Measurements from ENCODE around the gene CACTIN. TPM values are rescaled to one million over a fixed set of nuclear protein-coding genes. Genes with fewer than 3 reads are reported as not detected.

Gene CACTIN
- total RNA-seq, 1 experiment from 2014 or later = 23.0 TPM

DNA sequence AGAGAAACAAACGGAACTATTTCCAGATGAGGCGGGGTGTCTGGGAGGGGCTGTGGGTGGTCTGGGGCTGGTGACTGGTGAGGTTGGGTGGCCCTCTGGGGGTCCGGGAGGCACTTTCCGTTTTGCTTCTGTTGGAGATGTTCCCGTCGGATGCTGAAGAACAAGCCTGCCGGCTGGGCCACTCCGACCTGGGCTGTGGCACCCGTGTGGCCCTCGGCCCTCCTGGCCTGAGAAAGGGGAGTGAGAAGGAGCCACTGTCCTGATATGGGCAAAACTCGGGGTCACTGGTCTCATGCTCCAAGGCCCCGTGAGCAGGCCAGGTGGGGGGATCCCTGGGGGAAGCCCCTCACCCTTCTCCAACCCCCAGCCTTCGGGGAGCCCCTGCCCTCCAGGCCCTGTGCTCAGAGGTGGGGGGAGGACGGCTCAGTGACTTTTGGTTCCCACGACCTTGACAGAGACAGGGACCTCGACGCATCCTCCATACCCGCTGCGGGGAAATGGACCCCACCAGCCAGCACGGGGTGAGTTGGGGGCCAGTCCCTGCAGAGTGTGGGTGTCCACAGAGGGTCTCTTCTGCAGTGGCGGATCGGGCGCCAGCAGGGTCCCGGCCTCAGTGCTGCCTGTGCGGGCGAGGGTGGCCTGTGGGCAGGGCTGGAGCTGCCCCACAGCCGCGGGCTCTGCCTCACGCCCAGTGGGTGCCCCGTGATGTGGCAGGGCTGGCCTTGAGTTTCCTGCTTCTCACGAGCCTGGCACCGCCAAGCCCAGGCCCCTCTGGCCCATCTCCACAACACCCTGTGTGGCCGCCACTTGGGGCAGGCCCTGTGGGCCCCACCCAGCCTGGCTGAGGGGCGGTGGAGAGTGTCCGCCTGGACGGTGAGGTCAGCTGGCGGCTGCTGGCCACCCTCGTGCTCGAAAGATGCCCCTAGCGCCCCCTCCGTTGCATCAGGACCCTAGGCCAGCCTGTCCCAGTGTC, 15.6 kb downstream of the CACTIN start:
- DNase-seq (ENCODE audit: low spot score) = no peak

DNA sequence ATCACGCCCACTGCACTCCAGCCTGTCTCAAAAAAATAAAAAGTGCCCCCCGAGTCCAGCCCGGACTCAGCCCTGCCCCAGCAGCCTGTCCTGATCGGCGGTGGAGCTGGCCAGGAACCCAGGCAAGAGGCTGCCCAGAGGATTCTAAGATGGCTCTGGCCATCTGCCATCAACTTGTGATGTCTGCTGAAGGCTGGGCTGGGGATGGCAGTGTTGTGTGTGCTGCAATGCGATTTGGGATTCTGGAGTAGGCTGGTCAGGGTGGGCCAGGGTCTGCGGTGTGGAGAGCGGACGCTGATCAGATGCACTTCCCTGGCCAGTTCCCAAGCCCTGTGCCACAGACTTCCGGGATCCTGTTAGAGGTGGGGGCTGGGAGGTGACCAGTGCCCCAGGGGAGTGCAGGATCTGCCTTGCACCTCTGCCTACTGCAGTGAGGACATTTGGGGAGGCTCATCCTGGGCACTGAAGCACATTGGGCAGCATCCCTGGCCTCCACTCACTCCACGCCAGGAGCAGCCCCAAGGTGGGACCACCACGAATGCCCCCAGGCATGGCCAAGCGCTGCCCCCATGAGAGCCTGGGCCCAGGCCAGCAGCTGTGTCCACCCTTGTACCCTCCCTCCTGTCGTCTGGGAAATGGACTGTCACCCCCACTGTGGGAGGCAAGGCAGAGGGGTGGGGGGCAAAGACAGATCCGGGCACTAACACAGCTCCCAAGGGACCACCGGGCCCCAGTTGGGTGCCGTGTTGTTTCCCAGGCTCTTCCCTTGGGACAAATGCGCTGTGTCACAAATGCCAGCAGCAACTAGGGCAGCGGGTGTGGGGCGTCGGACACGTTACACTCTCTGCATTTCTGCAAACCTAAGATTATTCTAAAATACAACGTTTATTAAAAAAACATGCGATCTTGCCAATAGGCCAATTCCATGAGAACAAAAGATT, 16.5 kb downstream of the CACTIN start:
- DNase-seq (ENCODE audit: low spot score) = peak; percentile 29

DNA sequence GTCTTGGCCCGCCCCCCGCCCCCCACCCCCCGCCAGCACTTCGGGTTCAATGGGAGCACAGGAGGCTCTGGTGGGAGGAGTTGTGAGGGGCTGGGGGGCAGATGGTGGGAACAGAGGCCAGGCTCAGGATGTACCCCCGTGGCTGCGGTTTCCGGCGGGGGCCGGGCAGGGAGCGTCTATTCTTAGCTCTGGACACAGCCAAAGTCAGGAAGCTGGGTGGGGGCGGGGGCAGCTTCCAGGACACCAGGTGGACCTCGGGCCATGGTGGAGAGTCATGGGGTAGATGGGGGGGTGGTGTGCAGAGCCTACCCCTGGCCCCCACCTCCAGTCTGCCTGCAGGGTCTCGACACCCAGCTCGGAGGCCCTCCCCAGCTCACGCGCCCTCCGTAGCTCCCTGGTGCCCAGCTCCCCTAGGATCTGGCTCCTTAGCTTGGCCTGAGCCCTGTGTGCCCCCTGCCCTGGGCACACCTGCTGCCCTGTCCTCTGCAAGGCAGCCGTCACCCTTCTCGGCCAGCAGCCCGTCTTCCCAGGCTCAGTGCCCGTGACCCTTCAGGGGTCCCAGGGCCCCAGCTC, 17.8 kb downstream of the CACTIN start:
- DNase-seq (ENCODE audit: low spot score) = peak; percentile 78

DNA sequence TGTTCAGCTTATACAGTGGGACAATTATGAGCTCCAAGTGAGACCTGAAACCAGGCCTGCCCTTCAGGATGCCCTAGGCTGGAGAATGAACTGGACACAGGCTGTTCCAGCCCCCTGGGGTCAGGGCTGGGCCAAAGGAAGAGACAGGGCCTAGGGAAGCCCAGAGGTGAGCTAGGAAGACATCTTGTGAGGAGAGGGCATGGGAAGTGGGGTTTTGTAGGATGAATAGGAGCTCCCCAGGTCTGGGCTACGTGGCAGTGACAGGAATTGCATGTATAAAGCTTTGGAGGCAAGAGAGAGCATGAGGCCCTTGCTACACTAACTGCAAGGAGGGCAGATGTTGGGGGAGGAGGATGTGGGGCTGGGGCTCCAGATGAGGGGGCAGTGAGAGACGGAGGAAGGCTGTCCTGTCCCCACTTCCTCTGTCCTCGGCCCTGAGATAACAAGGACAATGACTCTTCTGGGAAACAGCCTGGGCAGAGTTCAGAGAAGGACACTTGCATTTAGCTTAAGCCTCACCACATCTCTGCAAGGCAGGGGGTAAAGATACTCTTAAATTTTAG, 18.4 kb downstream of the CACTIN start:
- no peak for DNase-seq (ENCODE audit: low spot score)

DNA sequence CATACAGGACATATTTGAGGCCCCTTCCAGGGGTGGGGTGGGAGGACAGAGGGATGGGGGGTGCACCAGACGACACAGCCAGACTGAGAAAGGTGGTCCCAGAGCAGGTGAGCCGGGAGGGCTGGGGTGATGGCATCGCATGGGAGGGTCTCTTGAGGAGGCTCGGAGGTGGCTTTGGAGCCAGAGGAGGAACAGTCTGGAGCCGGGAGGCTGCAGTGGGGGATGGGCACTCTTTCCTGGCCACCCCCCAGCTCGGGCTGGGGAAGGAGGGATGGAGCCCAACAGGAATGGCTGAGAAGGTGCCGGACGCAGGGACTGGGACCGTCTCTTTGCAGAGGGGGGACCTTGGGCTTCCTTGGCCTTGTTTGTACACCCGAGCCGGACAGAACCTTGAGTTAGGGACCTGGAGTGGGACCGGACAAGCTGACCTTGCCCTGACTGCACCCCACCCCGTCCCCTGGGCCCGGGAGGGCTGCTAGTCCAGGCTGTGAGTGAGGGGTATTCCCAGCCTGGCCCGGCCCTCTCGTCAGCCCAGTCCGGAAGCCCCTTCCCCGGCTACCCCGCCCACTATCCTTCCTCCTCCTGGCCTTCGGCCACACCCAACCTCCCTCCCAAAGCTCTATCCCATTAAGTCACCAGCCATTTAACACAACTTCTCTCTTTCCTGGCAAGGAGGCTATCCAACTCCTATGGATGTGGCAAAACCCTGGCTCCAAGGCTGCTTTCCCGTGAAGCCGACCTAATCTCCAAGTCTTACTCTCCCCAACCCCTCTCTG, 19.1 kb downstream of the CACTIN start:
- peak; percentile 79 for DNase-seq (ENCODE audit: low spot score)

DNA sequence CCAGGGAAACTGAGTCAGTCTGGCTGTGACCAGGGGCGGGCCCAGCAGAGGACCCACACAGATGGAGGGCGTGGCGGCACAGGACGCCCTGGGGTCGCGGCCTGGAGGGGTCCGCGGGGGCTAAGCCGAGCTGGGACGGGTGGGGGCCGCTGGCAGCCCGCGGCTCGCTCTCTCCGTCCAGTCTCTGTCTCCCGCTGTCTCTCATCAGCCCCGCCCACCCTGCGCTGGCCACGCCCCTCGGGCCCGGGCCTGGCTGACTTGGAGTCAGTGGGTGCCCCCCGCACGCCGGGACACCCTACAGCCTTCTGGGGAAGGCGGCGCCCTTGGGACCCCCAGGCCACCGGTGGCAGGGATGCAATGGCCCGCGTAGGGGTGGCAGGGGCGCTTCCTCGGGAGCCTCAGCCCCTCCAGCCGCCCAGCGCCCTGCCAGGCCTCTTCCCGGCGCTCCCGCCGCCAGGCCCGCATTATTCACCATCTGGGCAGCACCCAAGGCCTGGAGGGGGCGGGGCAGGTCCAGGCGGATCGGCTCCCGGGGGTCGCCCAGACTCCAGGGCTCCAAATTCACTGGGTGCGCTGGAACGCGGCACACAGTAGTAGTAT, 19.8 kb downstream of the CACTIN start, which contains the start of gene TBXA2R:
Gene TBXA2R, minus strand, starts transcription at position 186 of the 600 bp plus-strand sequence. CDS start 6,241 bp downstream, outside the sequence.
- peak; percentile 67 for DNase-seq (ENCODE audit: low spot score)

DNA sequence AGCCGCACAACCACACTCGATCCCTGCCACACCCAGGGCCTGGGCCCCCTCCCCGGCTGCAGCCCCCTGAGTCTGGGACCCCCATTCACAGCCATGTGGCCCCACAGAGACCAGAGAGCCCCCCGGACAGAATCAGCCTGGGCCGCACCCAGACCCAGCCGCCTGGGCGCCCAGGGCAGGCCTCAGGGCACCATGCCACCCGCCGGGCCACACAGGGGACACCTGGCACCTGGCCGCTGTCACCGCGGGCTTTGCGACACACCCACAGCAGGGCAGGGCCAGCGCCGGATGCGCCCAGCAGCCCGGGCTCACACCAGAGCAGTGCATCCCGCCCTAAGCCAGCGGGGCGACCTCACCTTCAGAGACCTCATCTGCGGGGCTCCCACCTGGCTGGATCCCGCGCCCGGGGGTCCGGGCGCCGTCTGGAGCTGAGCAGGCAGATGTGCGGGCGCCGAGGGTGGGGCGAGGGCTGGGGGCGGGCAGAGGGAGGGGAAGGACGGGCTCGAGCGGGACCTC, 20.4 kb downstream of the CACTIN start:
- peak; percentile 28 for DNase-seq (ENCODE audit: low spot score)

DNA sequence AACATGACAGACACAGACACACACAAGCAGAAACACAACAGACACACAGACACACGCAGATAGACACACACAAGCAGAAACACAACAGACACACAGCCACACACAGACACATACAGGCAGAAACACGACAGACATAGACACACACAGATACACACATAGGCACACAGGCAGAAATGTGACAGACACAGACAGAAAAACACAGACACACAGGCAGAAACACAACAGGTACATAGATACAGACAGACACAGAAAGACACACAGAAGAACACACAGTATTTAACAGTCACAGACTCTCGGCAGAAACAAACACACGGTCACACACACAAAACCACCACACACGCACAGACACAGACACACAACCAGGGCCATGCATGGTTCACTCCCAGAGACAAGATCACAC, 20.8 kb downstream of the CACTIN start:
- no peak for DNase-seq (ENCODE audit: low spot score)

DNA sequence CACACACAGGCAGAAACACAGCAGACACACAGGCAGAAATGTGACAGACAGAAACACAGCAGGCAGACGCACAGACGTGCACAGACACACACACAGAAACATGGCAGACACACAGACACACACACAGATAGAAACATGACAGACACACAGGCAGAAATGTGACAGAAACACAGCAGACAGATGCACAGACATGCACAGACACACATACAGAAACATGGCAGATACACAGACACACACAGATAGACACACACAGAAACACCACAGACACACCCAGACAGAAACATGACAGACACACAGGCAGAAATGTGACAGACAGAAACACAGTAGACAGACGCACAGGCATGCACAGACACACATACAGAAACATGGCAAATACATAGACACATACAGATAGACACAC, 21.2 kb downstream of the CACTIN start:
- no peak for DNase-seq (ENCODE audit: low spot score)

DNA sequence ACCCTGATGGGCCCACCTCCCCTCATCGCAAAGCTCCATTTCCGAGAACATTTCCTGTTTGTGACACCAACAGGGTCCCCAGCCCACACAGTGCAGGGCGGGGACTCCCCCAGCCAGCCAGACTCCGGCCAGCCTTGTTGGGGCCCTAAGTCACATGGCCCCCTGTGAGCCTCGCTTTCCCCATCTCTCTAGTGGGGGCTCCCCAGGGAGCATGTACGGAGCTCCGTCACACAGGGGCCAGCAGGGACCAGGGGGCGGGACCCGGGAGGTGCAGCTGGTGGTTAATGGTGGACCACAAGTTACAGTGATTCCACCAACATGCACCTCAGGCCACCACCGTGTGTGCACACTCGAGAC, 21.6 kb downstream of the CACTIN start:
- no peak for DNase-seq (ENCODE audit: low spot score)

DNA sequence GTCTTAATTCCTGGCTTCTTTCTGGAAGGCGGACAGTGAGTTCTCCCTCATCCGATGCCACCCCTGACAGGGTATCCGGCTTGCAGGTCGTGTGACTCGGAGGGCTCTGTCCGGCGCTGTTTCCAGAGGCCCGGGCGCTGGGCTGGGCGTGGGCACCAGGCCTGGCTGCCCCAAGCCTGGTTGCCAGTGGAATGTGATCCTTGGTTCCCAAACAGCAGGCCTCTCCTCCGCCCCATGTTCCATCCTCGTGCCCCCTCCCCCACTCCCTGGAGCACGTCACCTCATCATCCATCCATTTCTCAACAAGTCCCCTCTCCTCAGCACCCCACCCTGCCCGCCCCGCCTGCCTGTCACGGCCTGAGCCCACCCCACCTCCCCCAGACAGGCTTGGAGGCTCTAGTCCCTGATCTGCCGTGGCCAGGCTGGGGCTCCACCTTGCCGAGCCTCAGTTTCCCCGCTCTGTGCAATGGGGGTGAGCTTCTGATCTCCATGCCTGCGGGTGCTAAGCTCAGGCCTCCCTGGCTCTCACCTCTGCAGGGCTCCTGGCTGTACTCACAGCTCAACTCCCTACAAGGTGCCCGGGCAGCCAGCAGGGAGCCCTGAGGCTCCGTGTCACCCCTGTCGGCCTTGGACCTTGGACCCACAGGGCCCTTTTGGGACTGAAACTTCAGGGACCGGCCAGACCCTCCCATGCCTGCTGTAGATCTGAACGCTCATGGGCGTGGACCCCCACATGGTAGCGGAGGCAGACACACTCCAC, 22.2 kb downstream of the CACTIN start:
- DNase-seq (ENCODE audit: low spot score) = no peak

DNA sequence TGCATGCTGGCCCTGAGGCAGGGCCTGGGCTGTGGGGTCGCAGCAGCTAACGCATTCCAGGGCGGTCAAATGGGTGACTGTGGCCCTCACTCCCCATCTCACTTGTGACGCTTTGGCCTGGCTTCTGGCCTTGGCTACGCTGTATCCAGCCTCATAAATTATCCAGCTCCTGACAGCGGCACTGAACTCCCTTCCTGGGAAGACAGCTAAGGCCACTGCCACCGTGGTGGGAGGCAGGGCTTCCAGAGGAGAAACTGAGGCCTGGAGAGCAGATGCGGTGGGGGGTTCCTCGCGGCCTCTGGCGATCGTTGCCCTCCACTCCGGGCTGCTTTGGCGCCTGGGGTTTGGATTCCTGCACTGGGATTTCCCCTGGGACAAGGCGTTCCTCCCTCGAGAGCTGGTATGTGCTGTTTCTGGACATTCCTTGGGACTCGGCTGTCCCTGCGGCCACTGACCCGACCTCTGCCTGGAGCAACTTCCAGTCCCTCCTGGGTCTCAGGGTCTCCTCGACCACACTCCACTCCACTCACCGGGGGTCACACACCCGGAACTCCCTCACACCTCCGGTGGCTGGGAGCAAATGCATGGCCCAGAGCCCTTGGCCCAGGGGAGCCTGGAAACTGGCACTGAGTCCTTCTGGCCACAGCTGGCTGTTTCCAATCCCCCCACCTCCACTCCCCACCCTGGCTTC, 23.3 kb downstream of the CACTIN start:
- DNase-seq (ENCODE audit: low spot score) = peak; percentile 55

DNA sequence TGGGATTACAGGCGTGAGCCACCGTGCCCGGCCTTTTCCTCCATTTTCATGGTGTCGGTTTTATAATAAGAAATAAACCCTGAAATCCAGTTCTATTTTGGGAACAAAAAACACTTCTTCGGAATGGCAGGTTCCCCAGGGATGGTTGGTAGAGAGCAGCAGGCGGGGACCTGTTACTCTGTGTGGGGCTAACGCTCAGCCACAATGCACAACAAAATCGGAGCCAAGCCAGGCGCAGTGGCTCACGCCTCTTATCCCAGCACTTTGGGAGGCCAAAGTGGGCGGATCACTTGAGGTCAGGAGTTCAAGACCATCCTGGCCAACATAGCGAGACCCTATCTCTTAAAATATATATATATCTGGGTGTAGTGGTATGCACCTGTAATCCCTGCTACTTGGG, 25.6 kb downstream of the CACTIN start:
- DNase-seq (ENCODE audit: low spot score) = no peak

DNA sequence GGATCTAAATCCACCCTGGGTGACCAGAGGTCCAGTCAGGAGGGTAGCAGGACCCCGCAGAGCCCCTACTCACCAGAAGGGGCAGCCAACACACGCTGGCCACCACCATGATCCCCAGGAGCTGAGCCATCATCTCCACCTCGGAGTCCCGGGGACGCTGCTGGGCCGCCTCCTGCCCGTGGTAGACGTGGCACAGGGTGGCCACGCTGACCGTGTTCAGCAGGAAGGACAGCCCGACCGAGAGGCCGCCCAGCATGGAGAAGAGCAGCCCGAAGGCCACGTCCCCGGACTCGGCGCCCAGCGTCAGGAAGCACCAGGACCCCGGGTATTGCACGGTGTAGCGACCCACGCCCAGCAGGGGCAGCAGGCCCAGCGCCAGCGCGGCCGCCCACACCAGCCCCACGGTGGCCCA, 26.8 kb downstream of the CACTIN start:
- no peak for DNase-seq (ENCODE audit: low spot score)

DNA sequence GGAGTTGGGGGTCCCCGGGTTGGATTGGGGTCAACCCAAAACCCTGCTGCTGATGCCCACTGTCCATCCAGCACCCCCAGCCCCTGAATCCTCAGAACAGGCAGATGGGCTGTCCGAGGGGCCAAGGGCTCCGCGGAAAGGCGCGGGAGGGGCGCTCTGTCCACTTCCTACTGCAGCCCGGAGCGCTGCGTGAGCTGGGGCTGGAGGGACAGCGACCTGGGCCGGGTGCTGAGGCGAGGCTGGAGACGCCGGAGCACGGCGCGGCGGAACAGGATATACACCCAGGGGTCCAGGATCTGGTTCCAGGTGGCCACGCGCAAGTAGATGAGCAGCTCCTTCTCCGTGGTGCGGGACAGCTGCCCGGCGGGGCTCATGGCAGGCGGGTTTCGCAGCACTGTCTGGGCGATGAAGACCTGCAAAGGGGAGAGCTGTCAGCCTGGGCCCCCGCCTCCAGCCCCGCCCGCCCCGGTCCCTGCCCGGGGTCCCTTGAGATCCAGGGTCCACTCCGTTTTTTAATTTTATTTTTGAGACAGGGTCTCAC, 31.0 kb downstream of the CACTIN start:
- no peak for DNase-seq (ENCODE audit: low spot score)

DNA sequence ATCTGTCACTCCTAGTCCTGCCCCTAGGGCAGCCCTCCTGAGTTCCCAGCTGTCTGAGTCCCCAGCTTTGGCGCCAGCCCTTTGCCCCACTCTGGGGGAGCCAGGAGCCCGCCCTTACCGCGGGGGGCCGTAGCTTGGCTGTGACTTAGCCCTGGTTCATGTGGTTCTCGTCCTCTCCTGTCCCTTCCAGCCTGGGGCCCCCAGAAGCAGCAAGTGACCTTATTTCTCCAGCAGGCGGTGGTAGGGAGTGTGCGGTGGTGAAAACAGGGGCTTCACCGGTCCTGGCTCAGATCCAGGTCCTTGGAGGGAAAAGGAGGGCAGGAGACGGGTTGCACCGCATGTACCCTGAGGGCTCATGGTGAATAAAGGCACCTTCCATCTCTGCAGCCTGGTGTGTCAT, 33.4 kb downstream of the CACTIN start:
- DNase-seq (ENCODE audit: low spot score) = no peak

DNA sequence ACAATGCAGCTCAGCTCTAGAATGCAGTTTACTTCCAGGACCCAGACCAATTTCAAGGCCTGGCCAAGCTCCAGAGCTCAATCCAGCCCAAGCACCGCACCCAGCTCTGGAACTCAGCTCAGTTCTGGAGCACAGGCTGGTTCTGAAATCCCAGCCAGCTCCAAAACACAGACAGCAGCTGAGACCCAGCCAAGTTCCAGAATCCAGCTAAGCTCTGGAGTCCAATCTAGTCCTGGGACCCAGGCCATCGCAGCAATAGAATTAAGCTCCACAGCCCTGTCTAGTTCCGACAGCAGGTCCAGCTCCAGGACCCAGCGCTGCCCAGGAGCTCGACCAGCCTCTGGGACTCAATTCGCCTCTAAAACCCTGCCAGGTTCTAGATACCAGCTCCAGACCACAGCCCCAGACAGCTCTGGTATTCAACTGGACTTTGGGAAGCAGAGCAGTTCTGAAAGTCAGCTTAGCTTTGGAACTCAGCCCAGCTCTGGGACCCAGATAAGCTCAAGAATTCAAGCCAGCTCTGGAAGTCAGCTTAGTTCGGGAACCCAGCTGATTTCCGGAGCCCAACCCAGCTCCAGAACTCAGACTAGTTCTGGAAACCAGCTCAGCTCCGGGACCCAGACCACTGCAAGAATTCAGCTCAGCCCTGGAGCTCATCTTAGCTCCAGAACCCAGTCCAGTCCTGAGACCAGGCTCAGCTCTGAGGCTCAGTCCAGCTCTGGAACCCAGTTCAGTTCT, 34.5 kb downstream of the CACTIN start:
- DNase-seq (ENCODE audit: low spot score) = no peak
